Measurements from ENCODE around the gene BAG2.

The BAG2 gene

DNA sequence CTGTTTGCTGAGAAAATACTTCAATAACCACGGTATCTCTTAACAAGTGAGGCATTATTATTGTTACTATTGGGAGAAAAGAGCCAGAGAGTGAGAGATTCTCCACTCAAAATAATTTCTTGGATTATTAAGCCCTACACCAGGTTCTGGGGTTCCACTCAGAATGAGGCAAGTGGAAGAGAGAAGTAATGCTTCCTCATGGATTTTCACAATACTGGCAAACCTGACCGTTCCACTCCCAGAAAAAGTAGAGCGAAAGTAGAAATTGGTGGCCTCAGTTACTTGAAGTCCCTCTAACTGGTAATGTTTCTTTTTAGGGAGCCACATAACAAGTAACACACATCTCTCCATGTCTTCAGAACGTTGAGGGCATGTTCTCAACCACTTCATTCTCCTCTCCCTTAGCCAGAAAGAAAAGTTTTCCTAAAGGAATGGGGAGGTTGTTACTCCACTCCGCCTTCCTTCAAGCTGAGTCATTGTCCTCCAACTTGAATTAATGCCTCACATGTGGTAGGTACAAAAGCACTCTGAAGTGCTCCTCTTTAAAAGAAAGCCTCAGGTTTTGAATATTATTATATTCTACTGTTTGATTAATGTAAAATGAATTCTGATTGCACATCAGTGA, 1.9 kb downstream of the BAG2 start:
- H3K9me3 ChIP-seq (ENCODE audit: control insufficient read depth, low read length), result no peaks in the 10 kb centered on the region
- peaks cover 15% of the 10 kb centered on the region for H3K27me3 ChIP-seq (ENCODE audit: control insufficient read depth, insufficient read depth, low read length, poor library complexity, severe bottlenecking)
- peak overlapping the region; percentile 64 for H3K4me3 ChIP-seq (ENCODE audit: insufficient read depth, low read depth, low read length)
- no peaks in the 10 kb centered on the region for H3K36me3 ChIP-seq (ENCODE audit: control insufficient read depth, insufficient read depth, low read length)
- H3K4me1 ChIP-seq (ENCODE audit: control insufficient read depth, insufficient read depth, low read length), result no peaks in the 10 kb centered on the region
- 10 to 28% methylated on average over 4 of the region's 5 CpGs for WGBS, 2 experiments
- peak overlapping the region; percentile 2 for H3K27ac ChIP-seq (ENCODE audit: insufficient read depth, low read depth, low read length, poor library complexity, severe bottlenecking)

DNA sequence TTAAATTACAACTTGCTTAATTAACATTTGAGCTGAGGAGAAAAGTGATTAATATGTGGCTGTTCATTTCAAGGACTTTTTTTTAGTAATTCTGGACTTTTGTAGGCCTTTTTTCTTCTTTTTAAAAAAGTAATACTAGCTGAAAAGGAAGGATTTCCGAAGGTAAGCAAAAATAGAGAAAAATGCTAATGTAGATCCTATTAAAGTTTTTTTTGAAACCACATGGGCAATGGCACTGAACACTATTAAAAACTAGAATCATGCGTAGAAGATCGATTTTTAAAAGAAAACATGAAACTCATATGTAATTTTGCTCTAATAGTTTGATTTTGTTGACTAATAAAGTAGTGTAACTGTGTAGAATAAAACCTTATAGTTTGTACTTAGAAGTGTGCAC, 2.4 kb downstream of the BAG2 start:
- Histone ChIP-seq H3K27me3 (ENCODE audit: control insufficient read depth, insufficient read depth, low read length, poor library complexity, severe bottlenecking) (peaks cover 15% of the 10 kb centered on the region), H3K27ac (ENCODE audit: insufficient read depth, low read depth, low read length, poor library complexity, severe bottlenecking) (no peak overlapping the region), H3K4me3 (ENCODE audit: insufficient read depth, low read depth, low read length) (no peak overlapping the region), H3K9me3 (ENCODE audit: control insufficient read depth, low read length) (no peaks in the 10 kb centered on the region), H3K36me3 (ENCODE audit: control insufficient read depth, insufficient read depth, low read length) (no peaks in the 10 kb centered on the region), H3K4me1 (ENCODE audit: control insufficient read depth, insufficient read depth, low read length) (no peaks in the 10 kb centered on the region)
- 71 to 78% methylated on average over 3 of the region's 3 CpGs for WGBS, 2 experiments

DNA sequence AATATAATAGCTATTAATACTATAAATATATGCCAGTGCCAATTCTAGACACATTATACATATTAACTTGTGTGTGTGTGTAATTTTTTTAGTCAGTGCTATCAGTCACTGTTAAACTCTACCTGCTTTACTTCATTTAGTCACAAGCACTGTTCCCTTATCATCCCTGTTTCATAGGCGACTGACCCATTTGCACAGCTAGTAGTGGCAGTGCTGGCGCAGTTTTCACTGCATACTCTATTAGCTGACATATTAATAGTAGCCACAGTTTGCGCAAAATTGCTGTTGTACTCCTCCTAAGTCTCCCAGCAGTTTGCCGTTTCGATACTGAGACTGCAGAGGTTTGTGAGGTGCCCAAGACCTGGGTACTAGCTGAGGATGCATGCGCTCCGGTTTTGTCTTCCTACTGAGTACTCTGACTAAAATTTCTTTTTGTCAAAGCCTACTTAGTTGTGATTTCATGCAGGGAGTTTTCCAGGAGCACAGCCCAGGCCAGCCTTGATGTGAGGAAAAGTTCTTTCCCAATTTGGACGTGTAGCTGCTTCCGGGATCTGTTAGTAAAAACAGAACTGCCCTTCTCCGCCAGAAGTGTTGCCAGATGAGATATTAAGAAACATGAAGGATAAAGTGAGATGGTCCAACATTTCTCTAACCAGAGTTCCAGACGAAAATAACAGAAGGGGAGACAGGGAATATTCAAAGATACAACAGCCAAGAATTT, 5.6 kb downstream of the BAG2 start:
- H3K4me1 ChIP-seq (ENCODE audit: control insufficient read depth, insufficient read depth, low read length), result no peaks in the 10 kb centered on the region
- H3K36me3 ChIP-seq (ENCODE audit: control insufficient read depth, insufficient read depth, low read length), result no peaks in the 10 kb centered on the region
- 94 to 96% methylated on average over 11 of the region's 11 CpGs for whole genome bisulfite sequencing, 2 experiments
- H3K27me3 ChIP-seq (ENCODE audit: control insufficient read depth, insufficient read depth, low read length, poor library complexity, severe bottlenecking), result peaks cover 15% of the 10 kb centered on the region
- no peaks in the 10 kb centered on the region for H3K9me3 ChIP-seq (ENCODE audit: control insufficient read depth, low read length)
- H3K27ac ChIP-seq (ENCODE audit: insufficient read depth, low read depth, low read length, poor library complexity, severe bottlenecking), result no peak overlapping the region
- H3K4me3 ChIP-seq (ENCODE audit: insufficient read depth, low read depth, low read length), result no peak overlapping the region

- Histone ChIP-seq H3K9me3 (ENCODE audit: control insufficient read depth, low read length) (no peaks in the 10 kb centered on the region), H3K4me1 (ENCODE audit: control insufficient read depth, insufficient read depth, low read length) (no peaks in the 10 kb centered on the region), H3K36me3 (ENCODE audit: control insufficient read depth, insufficient read depth, low read length) (no peaks in the 10 kb centered on the region), H3K27me3 (ENCODE audit: control insufficient read depth, insufficient read depth, low read length, poor library complexity, severe bottlenecking) (no peaks in the 10 kb centered on the region), H3K4me3 (ENCODE audit: insufficient read depth, low read depth, low read length) (no peak overlapping the region), H3K27ac (ENCODE audit: insufficient read depth, low read depth, low read length, poor library complexity, severe bottlenecking) (no peak overlapping the region)
- WGBS, 2 experiments, result 97 to 100% methylated on average over 3 of the region's 3 CpGs
Observed at GRCh38 chr6:57180596-57180995, 8.5 kb downstream of the BAG2 start.

GRCh38 chr6:57182017-57182432, 9.9 kb downstream of the BAG2 start:
- H3K27ac ChIP-seq (ENCODE audit: insufficient read depth, low read depth, low read length, poor library complexity, severe bottlenecking), result no peak overlapping the region
- WGBS, 2 experiments, result 91 to 92% methylated on average over 2 of the region's 2 CpGs
- no peaks in the 10 kb centered on the region for H3K9me3 ChIP-seq (ENCODE audit: control insufficient read depth, low read length)
- H3K4me1 ChIP-seq (ENCODE audit: control insufficient read depth, insufficient read depth, low read length), result no peaks in the 10 kb centered on the region
- no peak overlapping the region for H3K4me3 ChIP-seq (ENCODE audit: insufficient read depth, low read depth, low read length)
- H3K27me3 ChIP-seq (ENCODE audit: control insufficient read depth, insufficient read depth, low read length, poor library complexity, severe bottlenecking), result no peaks in the 10 kb centered on the region
- no peaks in the 10 kb centered on the region for H3K36me3 ChIP-seq (ENCODE audit: control insufficient read depth, insufficient read depth, low read length)

DNA sequence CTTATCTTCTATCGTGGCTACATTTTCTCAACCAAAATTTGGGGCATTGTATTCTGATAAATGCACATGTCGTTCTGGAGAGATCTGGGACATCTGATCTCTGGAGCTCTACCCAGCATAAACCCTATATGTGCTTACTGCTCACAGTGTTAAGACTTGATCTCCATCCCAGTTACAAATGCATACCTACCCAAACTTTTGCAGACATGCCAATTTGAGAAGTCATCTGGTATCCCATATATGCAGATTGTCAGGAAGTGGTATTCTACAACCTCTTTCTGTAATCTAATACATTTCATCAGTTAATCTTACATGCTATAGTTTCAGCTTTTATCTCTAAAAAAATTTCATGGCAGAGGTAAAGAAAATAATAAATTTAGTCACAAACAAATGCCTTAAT, 11.2 kb downstream of the BAG2 start:
- Histone ChIP-seq H3K9me3 (ENCODE audit: control insufficient read depth, low read length) (no peaks in the 10 kb centered on the region), H3K27ac (ENCODE audit: insufficient read depth, low read depth, low read length, poor library complexity, severe bottlenecking) (no peak overlapping the region), H3K4me3 (ENCODE audit: insufficient read depth, low read depth, low read length) (no peak overlapping the region), H3K27me3 (ENCODE audit: control insufficient read depth, insufficient read depth, low read length, poor library complexity, severe bottlenecking) (no peaks in the 10 kb centered on the region), H3K36me3 (ENCODE audit: control insufficient read depth, insufficient read depth, low read length) (no peaks in the 10 kb centered on the region), H3K4me1 (ENCODE audit: control insufficient read depth, insufficient read depth, low read length) (no peaks in the 10 kb centered on the region)
- 92 to 95% methylated on average over 2 of the region's 2 CpGs for WGBS, 2 experiments

GRCh38 chr6:57190140-57190539, 18.0 kb downstream of the BAG2 start:
- 78 to 98% methylated on average over 2 of the region's 2 CpGs for WGBS, 2 experiments
- H3K9me3 ChIP-seq (ENCODE audit: control insufficient read depth, low read length), result no peaks in the 10 kb centered on the region
- no peaks in the 10 kb centered on the region for H3K4me1 ChIP-seq (ENCODE audit: control insufficient read depth, insufficient read depth, low read length)
- H3K4me3 ChIP-seq (ENCODE audit: insufficient read depth, low read depth, low read length), result no peak overlapping the region
- no peaks in the 10 kb centered on the region for H3K27me3 ChIP-seq (ENCODE audit: control insufficient read depth, insufficient read depth, low read length, poor library complexity, severe bottlenecking)
- peaks cover 18% of the 10 kb centered on the region for H3K36me3 ChIP-seq (ENCODE audit: control insufficient read depth, insufficient read depth, low read length)
- H3K27ac ChIP-seq (ENCODE audit: insufficient read depth, low read depth, low read length, poor library complexity, severe bottlenecking), result no peak overlapping the region

- no peak overlapping the region for H3K4me3 ChIP-seq (ENCODE audit: insufficient read depth, low read depth, low read length)
- H3K36me3 ChIP-seq (ENCODE audit: control insufficient read depth, insufficient read depth, low read length), result peaks cover 18% of the 10 kb centered on the region
- H3K27ac ChIP-seq (ENCODE audit: insufficient read depth, low read depth, low read length, poor library complexity, severe bottlenecking), result no peak overlapping the region
- no peaks in the 10 kb centered on the region for H3K27me3 ChIP-seq (ENCODE audit: control insufficient read depth, insufficient read depth, low read length, poor library complexity, severe bottlenecking)
- no peaks in the 10 kb centered on the region for H3K9me3 ChIP-seq (ENCODE audit: control insufficient read depth, low read length)
- H3K4me1 ChIP-seq (ENCODE audit: control insufficient read depth, insufficient read depth, low read length), result no peaks in the 10 kb centered on the region
Observed at GRCh38 chr6:57193177-57193576, 21.1 kb downstream of the BAG2 start.

DNA sequence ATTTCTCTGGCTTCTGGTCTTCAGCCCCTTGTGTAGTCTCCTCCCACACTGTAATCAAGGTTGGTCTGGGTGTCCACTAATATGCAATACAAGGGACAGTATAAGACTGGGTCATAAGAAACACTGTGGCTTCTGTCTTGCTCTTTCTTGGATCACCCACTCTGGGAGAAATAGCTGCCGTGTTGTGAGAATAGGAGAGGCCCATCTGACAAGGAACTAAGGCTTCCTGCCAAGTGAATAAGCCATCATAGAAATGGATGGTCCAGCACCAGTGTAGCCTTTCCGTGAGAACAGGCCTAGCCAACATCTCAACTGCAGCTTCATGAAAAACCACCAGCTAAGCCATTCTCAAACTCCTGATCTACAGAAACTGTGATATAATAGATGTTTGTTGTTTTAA, 23.3 kb downstream of the BAG2 start:
- WGBS, 2 experiments, result 95 to 96% methylated on average over 2 of the region's 2 CpGs
- no peak overlapping the region for H3K4me3 ChIP-seq (ENCODE audit: insufficient read depth, low read depth, low read length)
- H3K9me3 ChIP-seq (ENCODE audit: control insufficient read depth, low read length), result no peaks in the 10 kb centered on the region
- no peak overlapping the region for H3K27ac ChIP-seq (ENCODE audit: insufficient read depth, low read depth, low read length, poor library complexity, severe bottlenecking)
- H3K36me3 ChIP-seq (ENCODE audit: control insufficient read depth, insufficient read depth, low read length), result peaks cover 15% of the 10 kb centered on the region
- no peaks in the 10 kb centered on the region for H3K4me1 ChIP-seq (ENCODE audit: control insufficient read depth, insufficient read depth, low read length)
- no peaks in the 10 kb centered on the region for H3K27me3 ChIP-seq (ENCODE audit: control insufficient read depth, insufficient read depth, low read length, poor library complexity, severe bottlenecking)

DNA sequence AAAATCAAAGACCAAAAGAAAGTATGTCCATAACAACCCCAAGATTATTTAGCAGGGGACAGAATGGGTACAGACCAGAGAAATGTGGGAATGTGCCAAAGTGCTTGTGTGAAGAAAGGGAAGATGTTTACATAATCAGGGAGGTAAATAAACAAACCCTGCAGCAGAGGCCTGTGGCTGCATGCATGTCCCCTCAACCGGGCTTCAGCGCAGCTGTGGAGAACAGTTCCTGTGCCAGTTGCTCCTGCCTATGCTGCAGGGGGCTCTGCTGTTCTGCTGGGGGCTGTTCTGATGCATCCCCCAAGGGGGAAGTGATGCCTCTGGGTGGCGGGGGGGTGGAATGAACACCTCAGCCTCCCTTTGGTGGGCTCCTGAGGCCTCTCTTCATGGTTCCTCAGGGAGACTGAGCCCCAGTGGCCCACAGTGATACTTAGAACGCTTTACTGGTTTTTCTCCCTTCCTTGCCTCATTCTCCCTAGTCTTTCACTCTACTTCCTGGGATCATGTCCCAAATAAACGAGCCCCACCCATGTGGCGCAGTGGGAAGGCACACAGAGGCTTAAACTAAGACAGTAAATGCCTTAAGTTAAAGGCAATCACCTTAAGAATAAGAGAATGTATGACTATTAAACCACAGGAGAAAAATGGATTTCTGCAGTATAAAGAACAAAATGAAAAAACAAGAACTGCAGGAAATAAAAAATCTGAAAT, 27.0 kb downstream of the BAG2 start:
- no peaks in the 10 kb centered on the region for H3K9me3 ChIP-seq (ENCODE audit: control insufficient read depth, low read length)
- H3K27me3 ChIP-seq (ENCODE audit: control insufficient read depth, insufficient read depth, low read length, poor library complexity, severe bottlenecking), result no peaks in the 10 kb centered on the region
- no peaks in the 10 kb centered on the region for H3K4me1 ChIP-seq (ENCODE audit: control insufficient read depth, insufficient read depth, low read length)
- H3K36me3 ChIP-seq (ENCODE audit: control insufficient read depth, insufficient read depth, low read length), result no peaks in the 10 kb centered on the region
- H3K27ac ChIP-seq (ENCODE audit: insufficient read depth, low read depth, low read length, poor library complexity, severe bottlenecking), result no peak overlapping the region
- no peak overlapping the region for H3K4me3 ChIP-seq (ENCODE audit: insufficient read depth, low read depth, low read length)
- WGBS, 2 experiments, result 86 to 87% methylated on average over 6 of the region's 6 CpGs
